Activated CD4-positive, alpha-beta T cell treated with anti-CD3 and anti-CD28 coated beads, Interleukin-2, amount 10 ng/mL, durations not matched to agents 24 days and 14 days (primary cell): ENCODE measurements around the gene SMPDL3A. TPM values are rescaled to one million over a fixed set of nuclear protein-coding genes. Genes with fewer than 3 reads are reported as not detected.
A peak's percentile ranks its signal among the peaks of the same experiment; 100 is the strongest.

ENCODE experiments used
- DNase-seq: peaks from one replicate; pipeline ENCODE4 v3.0.0; 2022
- H3K27ac Mint-ChIP-seq: one replicate; pipeline ENCODE4 v1.8.0; 2022; ENCODE audit warnings: mild to moderate bottlenecking, mixed read lengths
- H3K27me3 Mint-ChIP-seq: one replicate; pipeline ENCODE4 v1.8.0; 2022; ENCODE audit warnings: mixed read lengths
- H3K36me3 Mint-ChIP-seq: one replicate; pipeline ENCODE4 v1.8.0; 2022; ENCODE audit warnings: low read depth, mild to moderate bottlenecking, mixed read lengths
- H3K4me1 Mint-ChIP-seq: one replicate; pipeline ENCODE4 v1.8.0; 2021; ENCODE audit warnings: mixed read lengths
- H3K4me3 Mint-ChIP-seq: one replicate; pipeline ENCODE4 v1.8.0; 2022; ENCODE audit warnings: mild to moderate bottlenecking, moderate library complexity, mixed read lengths
- H3K9me3 Mint-ChIP-seq: one replicate; pipeline ENCODE4 v1.8.0; 2021; ENCODE audit warnings: mixed read lengths
- intact Hi-C: fragments of 100-400 bp; cut with micrococcal nuclease; formaldehyde crosslinking; loops from one replicate; pipeline ENCODE4 v1.15.1; 2023
- total RNA-seq: library from RNA; stranded (reverse); gene quantifications from 2 replicates; pipeline ENCODE4 v1.2.3, GENCODE V29; 2022

SMPDL3A gene
- total RNA-seq, 1 donor from 2014 or later: 0.42 TPM

DNA sequence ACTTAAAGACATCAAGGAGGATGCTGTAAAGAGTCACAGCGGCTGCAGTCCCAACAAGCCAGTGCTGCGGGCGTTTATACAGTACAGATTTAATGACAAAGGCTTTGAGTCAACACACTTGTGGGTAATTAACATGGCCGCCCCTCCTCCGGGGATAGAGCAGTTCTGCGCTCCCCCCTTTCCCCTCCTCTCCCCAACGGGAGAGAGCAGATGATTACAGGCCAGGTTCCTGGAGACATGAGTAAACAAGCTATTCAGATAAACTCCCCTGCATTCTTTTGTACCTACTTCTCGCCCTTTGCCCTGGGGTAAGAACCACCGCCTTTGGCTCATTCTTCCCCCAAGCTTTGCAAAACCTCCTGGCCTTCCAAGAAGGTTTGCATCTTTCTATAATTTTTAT, 33.2 kb upstream of the SMPDL3A start:
- peaks cover 26% of the 10 kb centered on the region for H3K4me1 Mint-ChIP-seq
- no peak overlapping the region for H3K27ac Mint-ChIP-seq
- H3K36me3 Mint-ChIP-seq: no peaks in the 10 kb centered on the region
- peaks cover 6% of the 10 kb centered on the region for H3K9me3 Mint-ChIP-seq
- DNase-seq: no peak
- intact Hi-C loops: no loop called here
- H3K27me3 Mint-ChIP-seq: no peaks in the 10 kb centered on the region
- H3K4me3 Mint-ChIP-seq: no peak overlapping the region

DNA sequence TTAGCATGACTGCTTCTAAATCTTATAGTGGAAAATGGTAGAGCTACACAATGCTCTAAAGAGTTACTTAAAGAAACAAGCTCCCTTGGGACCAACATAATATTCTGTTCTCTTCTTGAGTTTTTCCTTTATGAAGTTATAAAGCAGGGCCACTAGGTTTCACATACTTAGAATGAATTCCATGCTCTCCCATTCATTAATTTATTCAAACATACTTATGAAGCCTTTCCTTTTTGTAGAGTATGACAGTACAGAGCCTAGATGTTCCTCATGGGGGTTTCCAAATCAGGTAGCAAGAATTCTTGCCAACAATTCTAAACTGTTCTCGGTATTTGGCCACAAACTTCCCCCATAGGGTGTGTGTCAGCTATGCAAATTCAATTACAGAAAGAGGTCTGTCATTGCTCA, 30.1 kb upstream of the SMPDL3A start:
- Mint-ChIP-seq H3K4me3 (no peak overlapping the region), H3K9me3 (peaks cover 9% of the 10 kb centered on the region), H3K27ac (peak overlapping the region; percentile 22), H3K27me3 (peaks cover 3% of the 10 kb centered on the region), H3K4me1 (peaks cover 8% of the 10 kb centered on the region), H3K36me3 (no peaks in the 10 kb centered on the region)
- DNase-seq: no peak
- intact Hi-C loops: no loop called here

DNA sequence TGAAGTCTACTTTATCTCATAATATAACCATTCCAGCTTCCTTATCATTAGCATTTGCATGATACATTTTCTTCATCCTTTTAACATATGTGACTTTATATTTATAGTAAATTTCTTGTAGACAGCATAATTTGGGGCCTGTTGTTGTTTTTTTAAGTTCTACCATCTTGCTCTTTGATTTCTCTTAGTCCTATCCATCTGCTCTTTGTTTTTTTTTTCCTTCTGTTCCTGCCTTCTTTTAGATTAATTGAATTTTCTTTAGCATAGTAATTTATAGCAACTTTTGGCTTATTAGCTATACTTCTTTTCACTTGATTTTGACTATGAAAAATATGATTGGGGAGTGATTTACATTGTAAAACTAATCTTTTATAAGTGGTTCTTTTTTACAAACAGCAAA, 28.7 kb upstream of the SMPDL3A start:
- no peaks in the 10 kb centered on the region for H3K36me3 Mint-ChIP-seq
- peaks cover 3% of the 10 kb centered on the region for H3K9me3 Mint-ChIP-seq
- peaks cover 3% of the 10 kb centered on the region for H3K27me3 Mint-ChIP-seq
- H3K4me3 Mint-ChIP-seq: no peak overlapping the region
- DNase-seq: no peak
- intact Hi-C loops: no loop called here
- H3K27ac Mint-ChIP-seq: no peak overlapping the region
- peaks cover 2% of the 10 kb centered on the region for H3K4me1 Mint-ChIP-seq

- peaks cover 3% of the 10 kb centered on the region for H3K9me3 Mint-ChIP-seq
- DNase-seq: no peak
- H3K36me3 Mint-ChIP-seq: no peaks in the 10 kb centered on the region
These were observed 22.8 kb upstream of the SMPDL3A start for GRCh38 chr6:122766256-122766655.

GRCh38 chr6:122770835-122771601, 18.0 kb upstream of the SMPDL3A start:
- Mint-ChIP-seq H3K36me3 (no peaks in the 10 kb centered on the region), H3K27ac (no peak overlapping the region), H3K27me3 (peaks cover 26% of the 10 kb centered on the region), H3K9me3 (peaks cover under 1% of the 10 kb centered on the region), H3K4me1 (no peaks in the 10 kb centered on the region), H3K4me3 (no peak overlapping the region)
- no peak for DNase-seq
- intact Hi-C loops: no loop called here

More at GRCh38 chr6:122766256-122766655, 22.8 kb upstream of the SMPDL3A start:
- intact Hi-C loops: no loop called here
- no peak overlapping the region for H3K27ac Mint-ChIP-seq
- no peaks in the 10 kb centered on the region for H3K4me1 Mint-ChIP-seq
- H3K27me3 Mint-ChIP-seq: peaks cover 20% of the 10 kb centered on the region
- no peak overlapping the region for H3K4me3 Mint-ChIP-seq

DNA sequence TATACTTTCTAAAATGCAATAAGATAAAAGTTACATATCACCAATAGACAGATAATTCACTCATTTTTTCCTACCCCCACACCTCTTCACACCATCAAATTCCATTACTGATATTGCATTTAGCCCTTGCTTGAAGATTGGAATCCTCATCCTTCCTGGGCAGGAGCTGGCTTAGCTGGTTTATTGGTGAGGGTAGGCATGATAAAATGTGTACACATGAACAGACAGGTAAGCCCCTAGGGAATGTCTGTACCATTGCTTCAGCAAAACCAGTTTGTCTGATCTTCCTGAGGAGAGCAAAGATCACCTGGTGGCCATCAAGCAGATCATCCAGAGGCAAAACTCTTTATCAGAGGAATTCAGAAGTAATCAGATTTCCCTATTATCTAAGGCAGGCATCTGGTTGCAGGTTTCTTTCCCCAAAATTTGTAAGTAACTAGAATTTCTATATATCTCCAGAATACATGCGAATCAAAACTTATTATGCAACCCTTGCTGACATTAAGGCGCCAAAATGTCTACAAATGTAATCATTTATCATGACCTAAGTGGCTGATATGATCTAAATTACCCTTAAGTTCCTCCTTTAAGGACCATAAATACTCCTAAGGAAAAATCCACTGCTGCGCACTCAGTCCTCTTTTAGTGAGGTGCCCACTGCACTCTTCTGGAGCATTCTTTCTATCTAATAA, 16.2 kb upstream of the SMPDL3A start:
- intact Hi-C loops: no loop called here
- peaks cover 4% of the 10 kb centered on the region for H3K9me3 Mint-ChIP-seq
- no peak overlapping the region for H3K27ac Mint-ChIP-seq
- H3K4me3 Mint-ChIP-seq: no peak overlapping the region
- H3K4me1 Mint-ChIP-seq: no peaks in the 10 kb centered on the region
- H3K27me3 Mint-ChIP-seq: peaks cover 27% of the 10 kb centered on the region
- no peak for DNase-seq
- H3K36me3 Mint-ChIP-seq: no peaks in the 10 kb centered on the region

DNA sequence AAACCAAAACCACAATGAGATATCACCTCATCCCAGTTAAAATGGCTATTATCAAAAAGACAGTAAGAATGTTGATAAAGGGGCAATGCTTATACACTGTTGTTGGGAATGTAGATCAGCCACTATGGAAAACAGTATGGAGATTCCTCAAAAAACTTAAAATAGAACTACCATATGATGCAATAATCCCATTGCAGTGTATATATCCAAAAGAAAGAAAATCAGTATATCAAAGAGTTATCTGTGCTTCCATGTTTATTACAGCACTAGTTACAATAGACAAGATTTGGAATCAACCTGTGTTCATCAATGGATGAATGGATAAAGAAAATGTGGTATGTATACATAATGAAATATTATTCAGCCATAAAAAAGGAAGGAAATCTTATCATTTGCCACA, 13.1 kb upstream of the SMPDL3A start:
- H3K4me3 Mint-ChIP-seq: no peak overlapping the region
- DNase-seq: no peak
- intact Hi-C loops: no loop called here
- no peaks in the 10 kb centered on the region for H3K4me1 Mint-ChIP-seq
- peaks cover 37% of the 10 kb centered on the region for H3K27me3 Mint-ChIP-seq
- H3K36me3 Mint-ChIP-seq: no peaks in the 10 kb centered on the region
- peaks cover 4% of the 10 kb centered on the region for H3K9me3 Mint-ChIP-seq
- peak overlapping the region; percentile 35 for H3K27ac Mint-ChIP-seq

GRCh38 chr6:122778302-122778701, 10.8 kb upstream of the SMPDL3A start:
- Mint-ChIP-seq H3K27ac (no peak overlapping the region), H3K4me1 (no peaks in the 10 kb centered on the region), H3K4me3 (no peak overlapping the region), H3K36me3 (no peaks in the 10 kb centered on the region), H3K27me3 (peaks cover 33% of the 10 kb centered on the region), H3K9me3 (peaks cover 4% of the 10 kb centered on the region)
- DNase-seq: no peak
- intact Hi-C loops: no loop called here

DNA sequence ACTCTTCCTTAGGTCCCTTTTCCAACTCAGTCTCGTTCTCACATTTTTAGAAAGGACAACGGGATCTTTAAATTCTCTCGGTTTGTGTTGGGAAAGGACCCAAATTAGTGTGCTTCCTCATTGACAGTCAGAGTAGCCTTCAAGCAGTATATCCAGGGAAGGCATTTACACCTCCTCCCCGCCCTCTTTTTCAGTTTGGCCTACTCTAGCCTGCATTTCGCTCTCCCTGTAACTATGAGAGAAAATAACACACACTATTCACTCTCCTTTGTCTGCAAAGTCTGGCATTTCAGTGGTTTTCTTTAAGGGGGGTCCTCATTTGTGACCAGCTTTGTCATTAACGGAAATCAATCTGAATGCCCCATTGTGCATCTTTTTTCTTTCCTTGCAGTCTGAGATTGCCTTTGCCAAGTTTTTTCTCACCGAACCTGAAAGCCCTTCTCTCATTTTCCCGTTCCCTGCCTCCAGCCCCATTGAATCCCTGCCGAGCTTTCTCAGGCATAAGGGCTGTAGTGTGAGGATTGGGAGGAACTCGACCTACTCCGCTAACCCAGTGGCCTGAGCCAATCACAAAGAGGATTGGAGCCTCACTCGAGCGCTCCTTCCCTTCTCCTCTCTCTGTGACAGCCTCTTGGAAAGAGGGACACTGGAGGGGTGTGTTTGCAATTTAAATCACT, 9.9 kb upstream of the SMPDL3A start:
- Mint-ChIP-seq H3K36me3 (no peaks in the 10 kb centered on the region), H3K4me1 (no peaks in the 10 kb centered on the region), H3K27ac (no peak overlapping the region), H3K9me3 (peaks cover 4% of the 10 kb centered on the region), H3K4me3 (no peak overlapping the region), H3K27me3 (peaks cover 35% of the 10 kb centered on the region)
- no peak for DNase-seq
- intact Hi-C loops: no loop called here

GRCh38 chr6:122779667-122780066, 9.4 kb upstream of the SMPDL3A start, which contains the start of gene FABP7:
FABP7 (plus strand) TSS chr6:122779716; CDS start chr6:122779795, 79 bp downstream.
- DNase-seq: no peak
- Mint-ChIP-seq H3K4me1 (no peaks in the 10 kb centered on the region), H3K9me3 (peaks cover 4% of the 10 kb centered on the region), H3K36me3 (no peaks in the 10 kb centered on the region), H3K27me3 (peaks cover 33% of the 10 kb centered on the region), H3K27ac (no peak within 1 kb of the TSS), H3K4me3 (no peak within 1 kb of the TSS)
- intact Hi-C loops: no loop called here

DNA sequence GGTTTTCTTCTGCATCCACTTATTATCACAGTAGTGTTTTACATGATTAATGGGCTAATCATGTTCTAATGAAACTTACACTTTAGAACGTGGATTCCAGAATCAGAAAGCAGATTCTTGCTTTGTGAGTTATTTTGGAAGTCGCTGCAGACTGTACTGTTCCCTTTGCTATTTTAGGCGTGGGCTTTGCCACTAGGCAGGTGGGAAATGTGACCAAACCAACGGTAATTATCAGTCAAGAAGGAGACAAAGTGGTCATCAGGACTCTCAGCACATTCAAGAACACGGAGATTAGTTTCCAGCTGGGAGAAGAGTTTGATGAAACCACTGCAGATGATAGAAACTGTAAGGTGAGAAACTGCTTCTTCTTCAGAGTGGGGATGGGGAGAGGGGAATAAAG, 8.9 kb upstream of the SMPDL3A start:
- Mint-ChIP-seq H3K4me3 (no peak overlapping the region), H3K27ac (no peak overlapping the region), H3K9me3 (peaks cover 4% of the 10 kb centered on the region), H3K27me3 (peaks cover 33% of the 10 kb centered on the region), H3K36me3 (no peaks in the 10 kb centered on the region), H3K4me1 (no peaks in the 10 kb centered on the region)
- DNase-seq: no peak
- intact Hi-C loops: no loop called here

DNA sequence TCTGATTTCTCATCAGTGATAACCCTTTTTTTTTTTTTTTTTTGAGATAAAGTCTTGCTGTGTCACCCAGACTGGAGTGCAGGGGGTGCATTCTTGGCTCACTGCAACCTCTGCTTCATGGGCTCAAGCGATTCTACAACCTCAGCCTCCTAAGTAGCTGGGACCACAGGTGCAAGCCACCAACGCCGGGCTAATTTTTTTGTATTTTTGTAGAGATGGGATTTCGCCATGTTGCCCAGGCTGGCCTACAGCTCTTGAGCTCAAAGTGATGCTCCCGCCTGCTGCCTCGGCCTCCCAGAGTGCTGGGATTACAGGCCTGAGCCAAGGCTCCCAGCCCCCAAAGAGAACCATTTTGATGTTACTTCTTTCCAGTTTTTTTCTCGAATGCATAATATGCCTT, 7.3 kb upstream of the SMPDL3A start:
- DNase-seq: no peak
- H3K27ac Mint-ChIP-seq: no peak overlapping the region
- H3K9me3 Mint-ChIP-seq: no peaks in the 10 kb centered on the region
- H3K4me1 Mint-ChIP-seq: no peaks in the 10 kb centered on the region
- peaks cover 37% of the 10 kb centered on the region for H3K27me3 Mint-ChIP-seq
- no peaks in the 10 kb centered on the region for H3K36me3 Mint-ChIP-seq
- no peak overlapping the region for H3K4me3 Mint-ChIP-seq
- intact Hi-C loops: no loop called here

DNA sequence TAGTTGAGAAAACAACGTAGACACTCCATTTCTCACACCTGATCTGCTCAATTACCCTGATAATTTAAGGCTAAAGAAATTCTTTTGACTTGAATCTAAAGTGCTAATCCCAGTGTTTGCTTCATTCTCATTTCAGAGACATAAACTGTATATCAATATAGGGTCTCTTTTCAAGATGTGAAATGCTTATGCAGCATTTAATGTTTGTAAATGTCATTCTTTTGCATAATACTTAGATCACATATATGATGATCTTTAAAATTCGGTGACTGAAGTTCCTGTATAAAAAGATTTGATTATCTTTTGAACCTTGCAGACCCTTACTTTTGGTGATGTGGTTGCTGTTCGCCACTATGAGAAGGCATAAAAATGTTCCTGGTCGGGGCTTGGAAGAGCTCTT, 5.7 kb upstream of the SMPDL3A start:
- Mint-ChIP-seq H3K4me3 (no peak overlapping the region), H3K4me1 (no peaks in the 10 kb centered on the region), H3K27ac (no peak overlapping the region), H3K36me3 (no peaks in the 10 kb centered on the region), H3K9me3 (no peaks in the 10 kb centered on the region), H3K27me3 (peaks cover 45% of the 10 kb centered on the region)
- no peak for DNase-seq
- intact Hi-C loops: no loop called here

- Mint-ChIP-seq H3K4me1 (peaks cover 17% of the 10 kb centered on the region), H3K9me3 (no peaks in the 10 kb centered on the region), H3K27me3 (peaks cover 53% of the 10 kb centered on the region), H3K36me3 (peaks cover 2% of the 10 kb centered on the region), H3K27ac (no peak overlapping the region), H3K4me3 (no peak overlapping the region)
- no peak for DNase-seq
- intact Hi-C loops: no loop called here
These were observed 3.2 kb upstream of the SMPDL3A start for GRCh38 chr6:122785891-122786290.
